HT1080 (cell line): ENCODE measurements around the gene BRD7. TPM values are rescaled to one million over a fixed set of nuclear protein-coding genes. Genes with fewer than 3 reads are reported as not detected.

Source experiments
- DNase-seq: peaks from one replicate; pipeline ENCODE4 v3.0.0-alpha.2; 2015; ENCODE audit warnings: low read depth
- small RNA-seq: library from RNA; depleted of rRNA; stranded (forward); fragments of <200 nt; gene quantifications from one replicate; pipeline ENCODE3, GENCODE V24; 2014
- total RNA-seq: library from RNA; depleted of rRNA; stranded (reverse); fragments of >200 nt; shearing (Covaris generic); gene quantifications from 2 replicates; pipeline ENCODE4 v1.2.3, GENCODE V29; 2014; rRNA removed

BRD7 gene
- total RNA-seq, 1 experiment from 2014 or later = 78.6 TPM

DNA sequence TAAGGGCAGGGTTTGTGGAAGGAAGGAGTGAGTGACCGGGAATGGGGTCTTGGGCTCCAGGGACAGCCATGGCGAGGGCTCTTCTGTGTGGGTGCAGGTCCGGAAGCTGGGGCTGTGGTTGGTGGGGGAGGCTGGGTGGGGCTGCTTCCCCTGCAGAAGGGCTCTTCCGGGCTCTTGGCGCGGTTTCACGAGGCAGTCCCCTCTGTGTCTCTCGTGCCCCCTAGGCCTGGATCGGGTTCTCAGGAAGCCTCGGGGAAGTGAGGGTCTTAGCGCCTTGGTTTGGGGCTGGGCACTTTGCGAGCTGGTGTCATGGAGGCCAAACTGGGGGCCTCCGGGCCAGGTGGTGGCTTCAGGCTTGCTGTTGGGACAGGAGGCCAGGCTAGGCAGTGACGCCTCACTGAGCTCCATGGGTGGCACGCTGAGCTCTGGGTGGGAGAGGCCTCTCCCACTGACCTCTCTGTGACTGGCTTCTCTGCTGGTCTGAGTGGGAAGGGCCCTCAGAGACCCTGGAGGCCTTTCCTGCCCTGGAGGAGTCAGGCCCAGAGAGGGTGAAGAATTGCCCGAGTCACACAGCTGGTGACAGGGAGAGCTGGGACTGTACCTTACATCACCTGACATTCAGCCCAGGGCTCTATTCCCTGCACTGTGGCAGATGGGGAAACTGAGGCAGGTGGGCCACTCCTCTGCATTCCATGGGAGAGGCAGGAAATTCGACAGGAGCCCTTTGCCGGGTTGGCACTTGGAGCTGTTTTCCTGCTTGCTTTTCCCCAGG is 94.3 kb downstream of the BRD7 start:
- DNase-seq = no peak

DNA sequence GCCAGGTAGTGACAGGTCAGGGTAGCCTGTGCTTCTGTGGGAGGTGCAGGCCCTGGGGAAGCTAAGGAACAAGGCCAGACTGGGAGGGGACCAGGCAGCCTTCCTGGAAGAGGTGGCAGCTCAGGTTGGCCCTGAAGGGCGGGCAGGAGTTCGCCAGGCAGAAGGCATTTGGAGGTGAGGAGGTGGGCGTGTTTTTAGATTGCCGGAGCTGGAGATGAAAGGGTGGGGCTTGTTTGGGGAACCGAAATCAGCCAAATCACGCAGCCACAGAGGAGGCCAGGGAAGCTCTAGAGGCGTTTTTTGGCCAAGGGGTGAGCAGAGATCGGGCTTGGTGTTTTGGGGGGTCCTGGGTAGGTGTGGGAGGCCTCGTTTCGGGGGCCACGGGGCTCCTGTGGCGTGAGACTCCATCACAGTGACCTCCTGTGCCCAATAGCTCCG is 94.9 kb downstream of the BRD7 start:
- no peak for DNase-seq

DNA sequence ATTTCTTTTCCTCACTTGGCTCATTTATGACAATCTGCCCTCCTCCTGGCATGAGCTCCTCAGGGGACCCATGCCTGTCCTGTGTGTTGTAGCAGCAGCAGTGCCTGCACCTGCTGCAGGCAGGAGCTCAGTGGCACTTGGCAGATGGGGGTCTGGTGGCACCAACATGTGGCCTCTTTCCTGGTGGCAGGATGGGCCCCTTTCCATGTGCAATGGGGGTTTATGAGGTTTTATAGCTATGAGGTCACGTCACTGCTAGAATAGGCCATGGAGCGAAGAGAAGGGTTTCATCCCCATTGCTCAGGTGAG is 95.5 kb downstream of the BRD7 start:
- DNase-seq = no peak

DNA sequence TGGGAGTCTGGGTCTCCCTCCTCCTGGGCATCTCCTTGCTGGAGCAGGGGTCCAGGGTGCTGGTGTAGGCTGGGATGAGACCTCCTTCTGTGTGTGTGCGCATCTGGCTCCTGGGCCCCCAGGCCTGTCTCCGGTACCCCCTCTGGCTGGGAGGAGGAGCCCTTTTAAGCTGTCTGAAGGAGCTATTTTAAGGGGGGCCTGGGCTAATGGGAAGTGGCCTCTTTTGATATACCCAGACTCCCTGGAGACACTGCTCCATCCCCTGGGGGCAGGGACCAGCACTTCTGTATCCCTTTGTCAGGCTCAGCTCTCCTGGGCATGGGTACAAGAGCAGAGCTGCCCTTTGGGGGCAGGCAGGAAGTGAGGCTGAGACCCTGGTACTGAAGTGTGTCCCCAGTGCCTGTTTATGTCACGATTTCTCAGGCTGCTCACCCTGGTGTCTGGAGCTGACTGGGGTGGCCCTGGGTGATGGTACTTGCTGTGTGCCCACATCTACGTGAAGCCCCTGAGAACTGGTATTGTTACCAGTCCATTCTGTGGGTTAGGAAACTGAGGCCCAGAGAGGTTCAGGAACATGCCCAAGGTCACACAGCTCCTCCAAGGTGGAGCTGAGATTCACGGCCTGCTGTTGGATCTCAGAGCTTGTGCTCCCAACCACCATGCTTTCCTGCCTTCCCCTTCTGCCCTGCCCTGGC is 96.0 kb downstream of the BRD7 start:
- no peak for DNase-seq

DNA sequence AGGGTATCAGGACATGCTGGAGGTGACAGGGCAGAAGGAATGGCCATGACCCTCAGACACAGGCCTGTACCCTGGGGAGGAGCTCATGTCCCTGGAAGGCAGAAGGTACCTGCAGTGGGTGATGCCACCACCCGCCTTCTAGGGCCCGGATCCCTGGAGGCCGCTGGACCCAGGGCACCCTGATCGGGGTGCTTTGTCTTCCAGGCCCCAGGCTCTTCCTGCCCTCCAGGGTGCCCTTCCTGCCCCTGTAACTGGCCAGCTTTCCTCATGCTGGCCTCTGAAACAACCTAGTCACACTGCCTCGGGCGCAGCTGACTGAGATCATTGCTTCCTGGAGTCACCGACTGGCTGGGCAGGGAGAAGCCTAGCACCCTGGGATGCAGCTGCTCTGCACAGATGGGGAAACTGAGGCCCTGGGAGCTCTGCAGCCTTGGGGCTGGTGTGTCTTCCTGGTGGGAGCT is 96.6 kb downstream of the BRD7 start:
- DNase-seq = no peak

DNA sequence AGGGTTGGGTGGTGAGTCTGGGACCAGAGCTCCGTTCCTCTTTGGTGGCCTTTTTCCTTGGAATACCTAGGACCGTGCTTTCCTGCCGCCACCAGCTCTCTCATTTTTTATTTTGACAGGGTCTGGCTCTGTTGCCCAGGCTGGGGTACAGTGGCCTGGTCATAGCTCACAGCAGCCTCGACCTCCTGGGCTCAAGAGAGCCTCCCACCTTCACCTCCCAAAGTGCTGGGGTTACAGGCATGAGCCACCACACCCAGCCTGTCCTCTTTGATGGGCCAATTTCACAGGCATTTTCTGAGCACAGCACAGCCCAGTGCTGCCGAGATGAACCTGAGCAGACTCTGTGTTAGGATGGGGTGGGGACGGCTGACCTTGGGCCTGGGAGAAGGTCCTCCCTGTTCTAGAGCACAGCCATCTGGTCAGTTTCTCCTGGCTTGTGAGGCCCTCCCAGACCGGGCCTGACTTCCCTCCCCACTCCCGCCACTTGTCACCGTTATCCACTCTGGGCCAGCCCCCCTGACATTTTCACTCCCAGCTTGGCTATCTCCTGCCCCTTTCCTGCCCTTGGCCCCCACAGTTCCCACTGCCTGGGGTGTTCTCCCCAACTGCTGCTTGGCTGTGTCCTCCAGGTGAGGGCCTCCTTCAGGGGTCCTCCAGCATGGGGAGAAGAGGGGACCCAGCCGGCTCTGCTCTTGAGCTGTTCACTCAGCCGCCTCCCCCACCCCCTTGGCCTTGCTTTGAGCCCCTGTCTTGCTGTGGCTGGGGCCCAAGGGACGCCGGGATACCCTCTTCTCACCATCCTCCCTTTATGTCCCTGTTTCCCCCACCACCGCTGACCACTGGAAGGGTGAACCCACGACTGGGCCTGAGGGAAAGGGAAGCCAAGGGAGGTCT is 97.4 kb downstream of the BRD7 start:
- DNase-seq = no peak

DNA sequence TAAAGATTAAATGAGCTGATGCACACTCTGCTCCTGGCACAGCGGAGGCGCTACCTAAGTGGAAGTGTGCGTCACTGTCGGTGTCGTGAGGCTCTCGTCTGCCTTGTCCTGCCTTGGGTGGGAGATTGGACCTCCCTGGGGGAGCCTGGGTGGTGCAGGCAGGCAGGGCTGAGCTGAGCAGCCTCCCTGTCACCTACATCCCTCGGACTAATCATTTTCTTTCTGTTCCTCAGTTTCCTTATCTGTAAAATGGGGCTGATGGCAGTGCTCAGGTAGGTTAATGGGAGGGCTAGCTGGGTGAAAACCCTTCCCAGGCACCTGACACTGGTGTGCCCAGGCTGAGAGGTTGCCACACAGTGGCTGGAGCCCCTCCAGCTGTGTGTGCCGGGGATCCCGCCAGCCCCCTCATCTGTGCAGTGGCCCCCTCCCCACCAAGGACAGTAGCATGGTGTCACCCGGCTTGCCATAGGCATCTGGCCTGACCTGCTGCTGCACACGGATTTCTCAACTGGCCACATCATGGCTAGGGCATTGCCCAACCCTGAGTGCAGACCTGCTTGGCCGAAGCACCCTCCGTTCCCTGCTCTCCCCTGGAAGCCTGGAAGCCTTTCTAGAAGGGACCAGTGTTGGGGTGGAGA is 98.2 kb downstream of the BRD7 start:
- DNase-seq = no peak

DNA sequence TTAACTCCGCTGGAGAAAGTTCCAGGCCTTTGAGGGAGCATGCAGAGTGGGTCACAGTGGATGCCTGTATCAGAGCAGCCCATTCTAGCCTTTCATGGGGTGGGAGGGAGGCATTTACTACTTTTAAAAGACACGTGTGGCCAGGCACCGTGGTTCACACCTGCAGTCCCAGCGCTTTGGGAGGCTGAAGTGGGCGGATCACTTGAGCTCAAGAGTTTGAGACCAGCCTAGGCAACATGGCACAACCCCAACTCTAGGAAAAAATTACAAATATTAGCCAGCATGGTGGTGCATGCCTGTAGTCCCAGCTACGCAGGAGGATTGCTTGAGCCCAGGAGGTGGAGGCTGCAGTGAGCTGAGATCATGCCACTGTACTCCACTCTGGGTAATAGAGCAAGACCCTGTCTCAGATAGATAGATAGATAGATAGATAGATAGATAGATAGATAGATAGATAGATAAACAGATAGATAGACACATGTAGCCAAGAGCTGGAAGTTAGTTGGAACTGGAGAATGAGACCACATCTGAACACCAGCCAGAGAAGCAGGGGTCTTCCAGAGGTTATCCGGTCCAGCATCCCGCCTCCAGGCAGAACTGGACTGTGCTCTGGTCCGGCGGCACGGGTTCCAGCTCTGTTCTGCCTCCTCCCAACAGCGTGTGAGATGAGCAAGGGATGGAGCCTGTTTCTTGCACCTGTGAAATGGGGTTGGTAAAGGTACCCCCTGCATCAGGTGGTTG is 98.8 kb downstream of the BRD7 start:
- DNase-seq = no peak

DNA sequence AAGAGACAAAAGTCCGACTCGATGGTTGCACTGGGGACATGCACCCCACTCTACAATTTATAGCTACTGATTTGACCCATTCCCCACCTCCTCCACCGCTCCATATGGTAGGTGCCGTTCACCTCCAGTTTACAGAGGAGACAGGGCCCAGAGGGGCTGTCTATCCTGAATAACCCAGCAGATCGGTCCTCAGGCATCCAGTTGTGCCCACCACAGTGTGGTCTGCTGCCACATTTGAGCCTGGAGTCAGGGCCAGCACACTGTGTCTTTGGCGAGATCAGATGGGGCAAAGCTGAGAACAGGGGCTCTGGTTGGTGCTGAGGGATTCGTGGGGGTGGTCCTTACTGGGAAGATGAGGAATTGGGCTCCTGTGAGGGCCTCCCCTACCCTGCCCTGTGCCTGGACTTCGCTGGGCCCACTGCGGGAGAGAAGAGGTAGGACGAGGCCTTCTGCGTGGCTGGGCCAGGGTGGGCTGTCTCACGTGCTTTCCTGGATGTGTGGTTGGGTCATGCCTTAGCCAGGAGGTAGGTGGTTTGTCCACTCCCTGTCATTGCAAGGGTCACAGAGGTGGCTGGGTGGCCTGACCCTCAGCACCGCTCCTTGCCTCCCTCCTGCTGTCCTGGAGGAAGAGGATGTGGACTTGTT is 99.6 kb downstream of the BRD7 start:
- DNase-seq = no peak

DNA sequence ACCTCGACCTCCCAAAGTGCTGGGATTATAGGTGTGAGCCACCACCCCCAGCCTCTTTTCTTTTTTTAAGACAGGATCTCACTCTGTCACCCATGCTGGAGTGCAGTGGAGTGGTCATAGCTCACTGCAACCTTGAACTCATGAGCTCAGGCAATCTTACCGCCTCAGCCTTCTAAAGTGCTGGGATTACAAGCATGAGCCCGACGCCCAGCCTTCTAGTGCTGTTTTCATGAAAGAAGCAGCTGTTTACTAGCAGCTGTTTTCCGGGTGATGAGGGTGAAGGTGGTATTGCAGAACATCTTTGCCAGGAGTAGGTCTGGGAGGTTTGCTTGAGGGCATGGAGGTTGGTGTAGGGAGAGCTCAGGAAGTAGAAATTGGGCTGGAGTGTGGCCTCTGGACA is 100.4 kb downstream of the BRD7 start:
- no peak for DNase-seq

DNA sequence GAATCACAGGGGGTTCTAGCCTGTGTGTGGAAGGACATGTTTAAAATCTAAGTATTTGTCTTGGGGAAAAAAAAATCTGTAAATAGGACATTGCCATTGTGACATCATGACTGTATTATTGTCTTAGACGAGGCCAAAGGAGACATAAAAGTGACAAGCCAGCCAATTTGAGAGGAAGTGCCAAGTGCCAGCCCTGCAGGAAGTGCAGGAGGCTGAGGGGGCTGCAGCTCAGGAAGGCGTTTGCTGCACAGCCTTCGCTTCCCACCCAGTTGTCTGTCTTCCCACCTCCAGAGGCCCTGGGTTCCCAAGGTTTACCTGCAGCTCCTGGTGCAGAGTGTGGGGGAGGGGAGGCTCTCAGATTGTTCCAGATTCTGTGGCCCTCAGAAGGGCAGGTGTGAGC is 101.1 kb downstream of the BRD7 start:
- DNase-seq = no peak

DNA sequence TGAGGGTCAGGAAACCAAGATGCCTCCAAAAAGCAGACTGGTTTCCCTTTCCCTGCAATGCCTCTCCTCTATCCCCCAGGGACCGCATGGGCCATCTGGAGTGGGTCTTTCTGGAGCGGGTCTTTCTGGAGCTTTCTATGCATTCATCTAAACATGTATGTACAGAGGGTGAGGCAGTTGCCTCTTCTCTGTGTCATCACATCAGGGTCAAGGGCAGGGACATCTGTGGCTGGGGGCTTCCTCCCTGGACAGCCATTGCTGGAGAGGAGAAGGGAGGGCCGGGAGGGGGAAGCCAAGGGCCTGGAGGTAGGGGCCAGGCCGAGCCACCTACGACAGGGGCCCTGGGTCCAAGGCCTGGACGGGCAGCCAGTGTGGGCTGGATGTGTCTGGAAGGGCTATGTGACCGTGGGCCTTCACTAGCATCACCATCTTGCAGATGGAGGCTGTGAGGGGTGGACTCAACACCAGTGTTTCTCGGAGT is 101.6 kb downstream of the BRD7 start:
- DNase-seq = no peak

DNA sequence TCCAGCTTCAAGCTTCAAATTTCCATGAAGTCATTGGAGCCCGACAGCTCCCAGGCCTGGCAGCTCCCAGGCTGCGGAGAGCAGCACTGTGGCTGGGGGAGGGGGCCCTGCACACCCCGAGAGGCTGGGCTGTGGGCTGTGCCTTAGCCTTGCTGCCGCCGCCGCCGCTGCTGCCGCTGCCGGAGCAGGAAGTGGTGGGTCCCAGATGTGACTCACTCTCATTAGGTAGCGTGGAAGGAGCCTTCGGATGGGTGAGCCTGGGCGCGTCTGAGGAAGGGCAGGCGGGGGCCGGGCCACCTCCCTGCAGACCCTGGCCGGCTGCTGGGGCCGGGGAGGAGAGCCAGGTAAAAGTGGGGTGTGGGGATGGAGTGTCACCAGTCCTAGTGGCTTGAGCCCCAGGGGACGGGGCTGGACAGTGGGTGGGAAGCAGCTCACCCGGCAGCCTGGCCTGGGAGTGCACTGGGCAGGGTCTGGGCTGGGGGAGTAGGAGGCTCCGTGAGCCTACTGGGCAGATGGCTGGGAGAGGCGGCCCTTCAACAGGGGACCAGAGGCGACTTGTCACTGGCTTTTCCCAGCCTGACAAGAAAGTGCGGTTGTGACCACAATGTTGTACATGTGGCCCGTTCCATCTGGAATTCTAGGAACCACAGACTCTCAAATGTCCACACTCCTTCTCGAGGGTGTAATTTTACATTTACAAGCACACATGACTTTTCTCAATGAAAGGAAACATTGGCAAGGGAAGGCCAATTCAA is 102.3 kb downstream of the BRD7 start, which contains the start of gene ADCY7:
TSS of gene ADCY7 (plus strand) at position 215 of the 755 bp plus-strand sequence. CDS start 21,629 bp downstream, outside the sequence.
- peak; percentile 91 for DNase-seq

Small RNAs within 50 kb of the gene (small RNA-seq; reads per million reads assigned to genes)
- not detected for gene MIR6771

Other genes with a start within 250 kb of the BRD7 start
- gene TENT4B, start 215.7 kb downstream of the BRD7 start, total RNA-seq = 8.3 and 11.7 TPM in 2 replicates
- gene ADCY7, start 102.4 kb downstream of the BRD7 start, total RNA-seq = 38.8 and 53.7 TPM in 2 replicates
- gene NKD1, start 179.4 kb upstream of the BRD7 start, total RNA-seq = 0.10 and 0.37 TPM in 2 replicates